Stimulated activated CD8-positive, alpha-beta memory T cell treated with anti-CD3 and anti-CD28 coated beads, Interleukin-7, amount 100 ng/mL, for 24 hours (primary cell): Measurements from ENCODE around the gene SCUBE2.

Experiments used
- DNase-seq: peaks from one replicate; pipeline ENCODE4 v3.0.0-alpha.2; 2020; ENCODE audit warnings: low read depth

The SCUBE2 gene

GRCh38 chr11:9073466-9074225 is 17.8 kb downstream of the SCUBE2 start:
- no peak for DNase-seq

GRCh38 chr11:9072626-9073176 is 18.7 kb downstream of the SCUBE2 start:
- DNase-seq, result no peak

- DNase-seq, result no peak
These were observed 19.7 kb downstream of the SCUBE2 start for GRCh38 chr11:9071692-9072091.

- no peak for DNase-seq
These were observed 20.5 kb downstream of the SCUBE2 start for GRCh38 chr11:9070749-9071491.

GRCh38 chr11:9069862-9070470 is 21.4 kb downstream of the SCUBE2 start:
- DNase-seq, result no peak

GRCh38 chr11:9069256-9069655 is 22.1 kb downstream of the SCUBE2 start:
- DNase-seq, result no peak

- DNase-seq, result no peak
These were observed 24.9 kb downstream of the SCUBE2 start for GRCh38 chr11:9066433-9066925.

- DNase-seq, result no peak
These were observed 25.6 kb downstream of the SCUBE2 start for GRCh38 chr11:9065607-9066432.

- no peak for DNase-seq
These were observed 29.6 kb downstream of the SCUBE2 start for GRCh38 chr11:9061807-9062206.

GRCh38 chr11:9060700-9061111 is 30.7 kb downstream of the SCUBE2 start:
- peak; percentile 30 for DNase-seq

- DNase-seq, result no peak
These were observed 32.0 kb downstream of the SCUBE2 start for GRCh38 chr11:9059406-9059805.

GRCh38 chr11:9057888-9058287 is 33.5 kb downstream of the SCUBE2 start:
- no peak for DNase-seq

- no peak for DNase-seq
These were observed 34.4 kb downstream of the SCUBE2 start for GRCh38 chr11:9057007-9057406.

- DNase-seq, result no peak
These were observed 34.9 kb downstream of the SCUBE2 start for GRCh38 chr11:9056467-9056866.

- no peak for DNase-seq
These were observed 37.9 kb downstream of the SCUBE2 start for GRCh38 chr11:9053316-9054035.

- DNase-seq, result no peak
These were observed 39.1 kb downstream of the SCUBE2 start for GRCh38 chr11:9052316-9052715.

- no peak for DNase-seq
These were observed 41.4 kb downstream of the SCUBE2 start for GRCh38 chr11:9049959-9050358.

- no peak for DNase-seq
These were observed 43.4 kb downstream of the SCUBE2 start for GRCh38 chr11:9047964-9048523.

GRCh38 chr11:9046481-9046880 is 44.9 kb downstream of the SCUBE2 start:
- no peak for DNase-seq

- DNase-seq, result no peak
These were observed 48.9 kb downstream of the SCUBE2 start for GRCh38 chr11:9042488-9042887.

GRCh38 chr11:9041747-9042146 is 49.7 kb downstream of the SCUBE2 start:
- no peak for DNase-seq
